Prostate gland (tissue), 2 donors: ENCODE measurements around the gene SMIM33. TPM values are rescaled to one million over a fixed set of nuclear protein-coding genes. Genes with fewer than 3 reads are reported as not detected.
"Not testable (repeated sequence)": the region's sequence is repeated elsewhere in the genome, so short reads cannot be mapped to it uniquely, and the experiment has no call there.

Experiments used
- DNase-seq: peaks from one replicate; pipeline ENCODE4 v3.0.0-alpha.2; 2019; ENCODE audit warnings: low spot score
- H3K27ac ChIP-seq, 2 donors: fragments of 200-600 bp; sonication (generic); 2 replicates each; pipeline ENCODE4 v1.5.1; 2017 to 2019
- H3K27me3 ChIP-seq: fragments of 200-600 bp; sonication (generic); replicated peaks from 2 replicates; pipeline ENCODE4 v1.5.1; 2019; ENCODE audit not compliant: insufficient read depth
- H3K36me3 ChIP-seq, 2 donors: fragments of 200-600 bp; sonication (generic); 1 replicate in 1 of 2; 2 replicates in 1 of 2; pipeline versions ENCODE4 v1.5.1 to v1.8.1; 2017 to 2019
- H3K4me1 ChIP-seq: fragments of 200-600 bp; sonication (generic); replicated peaks from 2 replicates; pipeline ENCODE4 v1.5.1; 2019
- H3K4me3 ChIP-seq, 2 donors: fragments of 200-600 bp; sonication (generic); 2 replicates each; pipeline ENCODE4 v1.5.1; 2017 to 2019
- H3K9me3 ChIP-seq: fragments of 200-600 bp; sonication (generic); 2 replicates; pipeline ENCODE4 v1.5.1; 2017
- CTCF ChIP-seq, 4 experiments: fragments of 200-600 bp in 2 of 4; fragments of 450-650 bp in 2 of 4; sonication (generic) in 2 of 4; IDR thresholded peaks; 1 replicate in 3 of 4; 2 replicates in 1 of 4; pipeline ENCODE4 v1.5.1; 2016 to 2019; ENCODE audit warnings: antibody characterized with exemption in 4 of 4, mild to moderate bottlenecking in 2 of 4, moderate library complexity in 2 of 4
- POLR2A ChIP-seq: fragments of 450-650 bp; IDR thresholded peaks from one replicate; pipeline ENCODE4 v1.6.1; 2016; ENCODE audit warnings: antibody characterized with exemption, mild to moderate bottlenecking
- POLR2AphosphoS5 ChIP-seq: sonication (generic); formaldehyde crosslinking; IDR thresholded peaks from one replicate; pipeline ENCODE4 v1.6.1; 2017; ENCODE audit warnings: antibody characterized with exemption
- WGBS: methylation state at CpG from one replicate; pipeline ENCODE4 v1.1.5; 2018; 5-methylcytosine and 5-hydroxymethylcytosine counted together
- intact Hi-C: fragments of 100-400 bp; cut with DNase I; formaldehyde crosslinking; loops from one replicate; pipeline ENCODE4 v1.14.2; 2022
- total RNA-seq, 2 donors: library from RNA; depleted of rRNA; stranded (reverse); fragments of >200 nt; gene quantifications; one replicate each; pipeline ENCODE4 v1.1.0, GENCODE V29; 2016

The SMIM33 gene
- total RNA-seq, 2 donors from 2014 or later = not detected

GRCh38 chr5:139475865-139476617 lies 5.2 kb downstream of the SMIM33 start:
- no peak for DNase-seq
- Histone ChIP-seq H3K9me3 (no peaks in the 10 kb centered on the region), H3K36me3 (no peaks in the 10 kb centered on the region), H3K4me1 (no peaks in the 10 kb centered on the region), H3K27ac (no peak overlapping the region), H3K27me3 (no peaks in the 10 kb centered on the region), H3K4me3 (no peak overlapping the region)
- intact Hi-C loops = no loop called here
- WGBS = 86% methylated on average over 13 of the region's 13 CpGs
- TF ChIP-seq CTCF (IDR thresholded peaks at IDR 0.05) (no peak), POLR2A (no peak), POLR2AphosphoS5 (no peak)

- H3K9me3 ChIP-seq, H3K4me1 ChIP-seq, H3K27ac ChIP-seq, DNase-seq, H3K36me3 ChIP-seq, intact Hi-C loops, H3K4me3 ChIP-seq, H3K27me3 ChIP-seq: not testable (repeated sequence)
- 76% methylated on average over 9 of the region's 9 CpGs for WGBS
Observed at GRCh38 chr5:139478657-139479423, 8.0 kb downstream of the SMIM33 start.

GRCh38 chr5:139479729-139480128 lies 8.9 kb downstream of the SMIM33 start:
- H3K4me1 ChIP-seq, H3K4me3 ChIP-seq, H3K36me3 ChIP-seq, H3K27me3 ChIP-seq, intact Hi-C loops, H3K9me3 ChIP-seq, H3K27ac ChIP-seq, DNase-seq: not testable (repeated sequence)
- 98% methylated on average over 4 of the region's 4 CpGs for WGBS

GRCh38 chr5:139481122-139481533 lies 10.3 kb downstream of the SMIM33 start:
- H3K9me3 ChIP-seq = no peaks in the 10 kb centered on the region
- no peaks in the 10 kb centered on the region for H3K4me1 ChIP-seq
- H3K36me3 ChIP-seq = no peaks in the 10 kb centered on the region
- H3K27ac ChIP-seq = peak overlapping the region; percentile 81 to 84
- intact Hi-C loops = no loop called here
- TF ChIP-seq POLR2A = peak; percentile 11
- TF ChIP-seq CTCF (IDR thresholded peaks at IDR 0.05) = no peak
- no peak for TF ChIP-seq POLR2AphosphoS5
- H3K27me3 ChIP-seq = no peaks in the 10 kb centered on the region
- H3K4me3 ChIP-seq = peak overlapping the region; percentile 19 to 31
- peak; percentile 42 for DNase-seq
- WGBS = 21% methylated on average over 11 of the region's 12 CpGs

GRCh38 chr5:139481580-139482049 lies 10.8 kb downstream of the SMIM33 start:
- no peaks in the 10 kb centered on the region for H3K9me3 ChIP-seq
- 45% methylated on average over 5 of the region's 5 CpGs for WGBS
- H3K4me1 ChIP-seq = no peaks in the 10 kb centered on the region
- no peaks in the 10 kb centered on the region for H3K36me3 ChIP-seq
- no peak for DNase-seq
- peak overlapping the region; percentile 19 to 31 for H3K4me3 ChIP-seq
- H3K27me3 ChIP-seq = no peaks in the 10 kb centered on the region
- H3K27ac ChIP-seq = peak overlapping the region; percentile 81 to 84
- intact Hi-C loops = no loop called here
- no peak for TF ChIP-seq POLR2AphosphoS5
- peak in 2 of 4 experiments; percentile 7 to 38 for TF ChIP-seq CTCF (IDR thresholded peaks at IDR 0.05)
